A549 treated with CpdA at 1 μM for 4 hours (cell line): ENCODE data around the gene ADRM1. TPM values are rescaled to one million over a fixed set of nuclear protein-coding genes. Genes with fewer than 3 reads are reported as not detected.

Experiments
- total RNA-seq: library from RNA; stranded (reverse); fragments of 200-300 nt; extraction: Qiagen RNA extraction; gene quantifications from 5 replicates; pipeline ENCODE4 v1.2.3, GENCODE V29; 2022; ENCODE audit warnings: low read depth

The ADRM1 gene
- 152 to 198 TPM (median 187 TPM) in 5 replicates for total RNA-seq

GRCh38 chr20:62302341-62303061 is at the start of gene ADRM1:
ADRM1 (plus strand) TSS chr20:62302997; CDS start chr20:62303569, 572 bp downstream.

Other genes starting within 250 kb of the ADRM1 start
- gene TAF4, start 237.1 kb upstream of the ADRM1 start, total RNA-seq, result 15.3 to 23.6 TPM (median 17.7 TPM) in 5 replicates
- 24.2 to 27.2 TPM (median 25.2 TPM) in 5 replicates for gene LSM14B, start 180.5 kb upstream of the ADRM1 start, total RNA-seq
- gene PSMA7, start 159.6 kb upstream of the ADRM1 start, total RNA-seq, result 472 to 604 TPM (median 579 TPM) in 5 replicates
- gene SS18L1, start 159.2 kb upstream of the ADRM1 start, total RNA-seq, result 8.4 to 11.0 TPM (median 9.3 TPM) in 5 replicates
- 29.0 to 39.8 TPM (median 36.0 TPM) in 5 replicates for gene MTG2, start 120.0 kb upstream of the ADRM1 start, total RNA-seq
- gene HRH3, start 82.7 kb upstream of the ADRM1 start, total RNA-seq, result not detected in 5 replicates
- gene OSBPL2, start 64.5 kb upstream of the ADRM1 start, total RNA-seq, result 17.8 to 22.5 TPM (median 19.1 TPM) in 5 replicates
- 251 to 434 TPM (median 357 TPM) in 5 replicates for gene LAMA5, start 64.3 kb downstream of the ADRM1 start, total RNA-seq
- gene RPS21, start 84.1 kb downstream of the ADRM1 start, total RNA-seq, result 2,597 to 3,023 TPM (median 2,825 TPM) in 5 replicates
- gene CABLES2, start 104.3 kb downstream of the ADRM1 start, total RNA-seq, result 4.5 to 5.9 TPM (median 5.1 TPM) in 5 replicates
- 0.03 to 0.05 TPM in 2 of 5 replicates, not detected in the others for gene RBBP8NL, start 124.5 kb downstream of the ADRM1 start, total RNA-seq
- 0.58 to 0.93 TPM (median 0.69 TPM) in 5 replicates for gene GATA5, start 173.0 kb downstream of the ADRM1 start, total RNA-seq